SH-SY5Y (cell line): ENCODE measurements around the gene CHDH.

Experiments used
- GATA2 ChIP-seq: IDR thresholded peaks from 2 replicates; pipeline ENCODE4 v1.6.1; 2011; ENCODE audit warnings: mild to moderate bottlenecking, low read depth, low read length
- GATA3 ChIP-seq: IDR thresholded peaks from 2 replicates; pipeline ENCODE4 v1.6.1; 2011; ENCODE audit warnings: low read depth, mild to moderate bottlenecking, low read length, moderate library complexity

The CHDH gene

DNA sequence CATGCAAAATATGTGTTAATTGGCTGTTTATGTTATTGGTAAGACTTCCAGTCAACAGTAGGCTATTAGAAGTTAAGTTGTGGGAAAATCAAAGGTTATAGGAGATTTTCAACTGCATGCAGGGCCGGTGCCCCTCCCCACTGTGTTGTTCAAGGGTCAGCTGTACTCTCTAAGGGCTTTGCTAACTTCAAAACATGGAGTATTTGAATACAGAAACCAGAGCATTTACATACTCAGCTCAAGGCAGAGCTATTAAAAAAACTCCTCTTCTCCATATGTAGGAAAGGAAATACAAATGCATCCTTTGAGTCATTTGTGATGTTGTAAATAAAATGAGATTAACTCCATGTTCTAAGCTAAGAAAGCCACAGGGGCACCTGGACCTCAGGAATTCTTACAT is 16.9 kb upstream of the CHDH start:
- TF ChIP-seq GATA2: no peak
- no peak for TF ChIP-seq GATA3

DNA sequence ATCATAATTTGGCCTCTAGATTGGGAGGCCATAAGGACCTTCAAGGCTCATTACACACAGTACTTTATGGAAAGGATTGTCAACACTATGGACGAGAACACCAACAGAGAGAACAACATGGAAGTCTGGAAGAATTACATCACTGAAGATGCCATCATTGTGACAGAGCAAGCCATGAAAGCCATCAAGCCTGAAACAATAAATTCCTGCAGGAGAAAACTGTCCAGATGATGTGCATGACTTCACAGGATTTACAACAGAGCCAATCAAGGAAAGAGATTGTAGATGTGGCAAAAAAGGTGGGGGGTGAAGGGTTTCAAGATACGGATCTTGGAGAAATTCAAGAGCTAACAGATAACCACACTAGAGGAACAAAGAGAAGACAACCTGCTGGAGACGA is 16.0 kb upstream of the CHDH start:
- TF ChIP-seq GATA2: no peak
- TF ChIP-seq GATA3: no peak

DNA sequence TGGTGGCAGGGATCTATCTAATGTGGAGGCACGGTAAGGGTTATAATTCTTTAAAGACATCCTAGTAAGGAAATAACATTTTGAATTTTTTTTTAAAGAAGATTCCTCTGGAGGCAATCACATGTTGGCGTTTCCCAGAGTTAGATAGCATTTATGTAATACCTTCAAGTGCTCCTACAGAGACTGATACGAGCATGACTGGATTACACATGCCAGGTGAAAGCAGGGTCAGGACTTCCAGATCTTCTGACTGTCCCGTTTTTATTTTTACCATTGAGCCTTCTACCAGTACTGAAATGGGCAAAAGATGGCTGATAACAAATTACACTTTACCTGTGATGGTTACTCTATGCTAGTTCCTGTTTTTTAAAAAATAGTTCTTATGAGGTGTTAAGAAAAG is 14.0 kb upstream of the CHDH start:
- TF ChIP-seq GATA3 (no peak), GATA2 (no peak)

DNA sequence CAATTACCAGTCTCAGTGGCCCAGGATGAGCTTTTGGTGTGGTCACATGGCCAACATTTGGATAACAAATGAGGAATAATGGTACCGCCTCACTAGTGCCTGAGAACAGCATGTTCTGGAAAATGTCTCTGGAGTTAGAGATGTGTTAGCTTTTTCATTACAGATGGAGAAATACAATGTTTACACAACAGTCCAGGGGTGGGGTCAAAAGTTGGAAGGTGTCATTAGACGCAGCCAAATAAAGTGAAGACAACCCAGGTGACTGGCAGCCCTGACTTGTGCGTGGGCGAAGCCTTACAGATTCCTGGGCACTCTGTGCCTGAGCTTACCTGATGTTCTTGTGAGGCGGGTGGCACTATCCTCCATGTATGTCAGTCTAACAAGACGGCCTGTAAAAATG is 13.0 kb upstream of the CHDH start:
- TF ChIP-seq GATA2 (no peak), GATA3 (no peak)

DNA sequence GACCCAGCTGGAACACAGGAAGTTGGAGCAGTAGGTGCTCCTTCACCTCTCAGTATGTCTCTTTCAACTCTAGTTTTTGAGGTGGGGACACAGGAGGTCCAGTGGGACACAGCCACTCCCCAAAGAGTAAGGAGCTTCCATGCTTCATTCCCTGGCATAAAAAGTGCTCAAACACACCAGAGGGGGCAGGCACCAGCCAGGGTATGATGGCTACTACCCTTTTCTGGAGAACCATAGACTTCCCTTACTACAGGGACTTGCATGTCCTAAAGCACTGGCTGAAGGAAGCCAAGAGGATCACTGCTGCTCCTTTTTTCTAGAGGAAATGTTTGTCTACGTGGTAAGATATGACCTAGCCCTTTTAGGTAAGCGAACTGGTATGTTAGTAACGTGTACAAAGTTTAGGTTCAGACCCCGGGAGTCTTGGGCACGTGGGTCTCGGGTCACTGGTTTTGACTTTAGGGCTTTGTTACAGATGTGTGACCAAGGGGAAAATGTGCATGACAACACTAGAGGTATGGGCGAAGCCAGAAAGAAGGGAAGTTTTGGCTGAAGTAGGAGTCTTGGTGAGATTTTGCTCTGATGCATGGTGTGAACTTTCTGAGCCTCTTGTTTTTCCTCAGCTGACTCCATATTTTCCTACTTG is 12.0 kb upstream of the CHDH start:
- TF ChIP-seq GATA2 (no peak), GATA3 (no peak)

DNA sequence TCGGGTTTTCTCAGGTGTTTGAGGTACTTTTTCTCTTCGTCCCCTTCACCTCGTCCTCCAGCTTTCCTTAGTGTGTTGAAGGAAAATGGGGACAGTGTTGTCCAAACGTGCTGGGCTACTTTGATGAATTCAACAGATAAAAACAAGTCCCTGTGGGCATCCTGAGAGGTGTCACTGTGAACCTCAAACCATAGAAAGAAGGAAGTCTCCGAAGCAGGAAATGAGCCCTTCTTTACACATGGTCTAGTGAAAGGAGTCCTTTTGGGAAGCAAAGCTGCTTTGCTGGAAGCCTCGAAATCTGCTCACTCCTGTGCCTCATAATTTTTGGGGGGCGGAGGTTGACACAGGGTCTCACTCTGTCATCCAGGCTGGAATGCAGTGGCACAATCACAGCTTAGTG is 10.7 kb upstream of the CHDH start:
- TF ChIP-seq GATA2 (no peak), GATA3 (no peak)

- no peak for TF ChIP-seq GATA3
- no peak for TF ChIP-seq GATA2
Measured at GRCh38 chr3:53850895-53851294, 4.7 kb upstream of the CHDH start.

- TF ChIP-seq GATA2 (no peak), GATA3 (no peak)
Measured at GRCh38 chr3:53849916-53850315, 3.7 kb upstream of the CHDH start.

- TF ChIP-seq GATA3 (no peak), GATA2 (no peak)
Measured at GRCh38 chr3:53846851-53847155, 584 bp upstream of the CHDH start.

GRCh38 chr3:53845881-53846133 is 412 bp downstream of the CHDH start:
- TF ChIP-seq GATA3 (no peak), GATA2 (no peak)

DNA sequence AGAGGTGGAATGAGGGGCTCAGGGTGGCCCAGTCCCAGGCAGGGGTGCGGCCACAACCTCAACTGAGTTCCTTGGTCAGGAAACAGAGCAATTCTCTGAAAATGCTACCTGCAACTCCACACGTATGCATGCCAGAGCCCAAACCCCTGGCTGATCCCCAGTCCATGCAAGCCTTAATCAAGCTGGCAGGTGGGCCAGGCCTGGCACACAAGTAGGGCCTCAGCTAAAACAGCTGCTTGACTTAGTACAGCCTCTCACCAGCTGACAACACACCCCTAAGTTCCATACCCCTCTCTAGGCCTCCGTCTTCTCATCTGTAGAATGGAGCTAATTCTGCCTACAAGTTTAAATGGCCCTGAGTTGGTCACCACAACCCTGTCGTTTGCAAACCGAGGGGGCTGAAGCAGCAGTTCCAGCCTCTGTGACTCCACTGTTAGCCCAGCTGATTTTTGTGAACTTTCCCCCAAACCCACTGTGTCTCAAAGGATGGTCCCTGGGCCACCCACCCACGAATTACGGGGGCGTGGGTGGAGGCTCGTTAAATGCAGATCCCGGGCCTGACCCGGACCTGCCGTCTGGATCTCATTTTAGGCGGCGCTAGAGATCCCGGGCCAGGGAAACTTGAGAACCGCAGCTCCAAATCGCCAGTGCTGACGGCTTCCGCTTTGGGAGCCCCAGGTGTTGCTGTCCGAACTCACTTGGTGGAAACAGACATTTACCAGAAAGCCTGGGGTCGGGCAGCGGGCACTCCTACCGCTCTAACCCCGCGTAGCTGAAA is 927 bp downstream of the CHDH start:
- no peak for TF ChIP-seq GATA2
- no peak for TF ChIP-seq GATA3

DNA sequence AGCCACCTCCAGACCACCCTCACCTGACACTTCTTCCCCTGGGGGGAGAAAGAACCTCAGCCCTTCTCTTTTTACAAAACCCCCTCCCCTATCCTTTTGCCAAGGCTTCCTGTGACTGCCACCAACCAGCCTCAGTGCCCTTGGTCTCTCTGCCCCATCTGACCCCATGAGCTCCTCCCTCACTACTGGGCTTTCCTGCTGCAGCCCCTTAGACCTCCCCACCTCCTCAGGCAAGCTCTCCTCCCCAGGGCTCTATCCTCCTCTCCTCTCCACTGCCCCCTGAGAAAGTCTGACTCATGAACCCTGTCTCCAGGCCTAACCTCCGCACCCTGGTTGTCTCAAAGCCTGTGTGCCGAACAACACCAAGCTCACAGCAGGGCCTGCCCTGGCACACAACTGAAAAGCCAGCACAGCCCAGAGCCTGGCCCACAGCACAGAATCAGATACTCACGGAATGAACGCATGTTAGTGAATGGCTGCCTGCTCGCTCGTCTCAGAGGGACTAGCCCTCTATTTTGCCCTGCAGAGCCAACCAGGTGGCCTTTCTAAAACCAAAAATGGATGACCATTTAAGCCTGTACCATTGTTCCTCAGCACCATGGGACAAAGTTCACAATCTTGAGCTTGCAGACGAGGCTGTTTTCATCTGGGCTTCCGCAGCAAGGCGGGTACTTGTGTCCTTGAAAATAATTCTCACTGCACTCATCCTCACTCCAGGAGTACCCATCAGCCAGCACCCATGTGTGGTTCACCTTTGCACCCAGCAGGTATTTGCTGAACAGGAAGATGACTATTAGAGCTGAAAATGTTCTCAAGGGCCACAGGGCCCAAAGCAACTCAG is 1.7 kb downstream of the CHDH start:
- TF ChIP-seq GATA3 (no peak), GATA2 (no peak)

GRCh38 chr3:53843195-53844177 is 2.7 kb downstream of the CHDH start:
- no peak for TF ChIP-seq GATA3
- no peak for TF ChIP-seq GATA2
